Astrocyte (in vitro differentiated cells and primary cell): ENCODE measurements around the gene KDM2B. TPM values are rescaled to one million over a fixed set of nuclear protein-coding genes. Genes with fewer than 3 reads are reported as not detected.

Experiments used
- DNase-seq: peaks from one replicate; pipeline ENCODE4 v3.0.0-alpha.2; 2010; ENCODE audit warnings: low read depth
- FAIRE-seq: peaks from 2 replicates; lab custom pipeline; 2011; peaks lifted over from hg19 to GRCh38; lab: Jason Lieb, UNC
- H2AFZ ChIP-seq: 2 replicates; pipeline ENCODE4 v1.6.0; 2012; ENCODE audit warnings: low read depth, low read length, inconsistent platforms
- H3K27ac ChIP-seq: 2 replicates; pipeline ENCODE4 v1.5.1; 2011; ENCODE audit warnings: low read depth, low read length, inconsistent platforms
- H3K27me3 ChIP-seq: 2 replicates; pipeline ENCODE4 v1.6.0; 2011; ENCODE audit warnings: low read length, inconsistent platforms; ENCODE audit not compliant: insufficient read depth
- H3K36me3 ChIP-seq: 2 replicates; pipeline ENCODE4 v1.5.1; 2011; ENCODE audit warnings: low read length, inconsistent platforms; ENCODE audit not compliant: insufficient read depth
- H3K4me1 ChIP-seq: 2 replicates; pipeline ENCODE4 v1.5.1; 2011; ENCODE audit warnings: low read length, inconsistent platforms; ENCODE audit not compliant: insufficient read depth
- H3K4me2 ChIP-seq: 2 replicates; pipeline ENCODE4 v1.6.0; 2012; ENCODE audit warnings: low read length, inconsistent platforms
- H3K4me3 ChIP-seq: 2 replicates; pipeline ENCODE4 v1.5.1; 2011; ENCODE audit warnings: low read depth, mild to moderate bottlenecking, low read length, inconsistent platforms; ENCODE audit not compliant: insufficient read depth
- H3K79me2 ChIP-seq: 2 replicates; pipeline ENCODE4 v1.6.0; 2012; ENCODE audit warnings: mild to moderate bottlenecking, low read length, inconsistent platforms; ENCODE audit not compliant: insufficient read depth
- H3K9ac ChIP-seq: 2 replicates; pipeline ENCODE4 v1.6.0; 2012; ENCODE audit warnings: mild to moderate bottlenecking, low read length, inconsistent platforms
- H3K9me3 ChIP-seq: 2 replicates; pipeline ENCODE4 v1.5.1; 2012; ENCODE audit warnings: low read depth, mild to moderate bottlenecking, low read length, inconsistent platforms; ENCODE audit not compliant: insufficient read depth
- H4K20me1 ChIP-seq: 2 replicates; pipeline ENCODE4 v1.6.0; 2012; ENCODE audit warnings: low read length, inconsistent platforms; ENCODE audit not compliant: insufficient read depth
- H3K27ac Mint-ChIP-seq: one replicate; pipeline ENCODE4 v1.8.0; 2021; ENCODE audit warnings: mild to moderate bottlenecking, mixed read lengths; ENCODE audit not compliant: unreplicated experiment
- H3K27me3 Mint-ChIP-seq: one replicate; pipeline ENCODE4 v1.8.0; 2021; ENCODE audit warnings: low read depth, mixed read lengths; ENCODE audit not compliant: unreplicated experiment
- H3K36me3 Mint-ChIP-seq: one replicate; pipeline ENCODE4 v1.8.0; 2021; ENCODE audit warnings: low read depth, mixed read lengths; ENCODE audit not compliant: unreplicated experiment
- H3K4me1 Mint-ChIP-seq: one replicate; pipeline ENCODE4 v1.8.0; 2021; ENCODE audit warnings: low read depth, mixed read lengths; ENCODE audit not compliant: unreplicated experiment
- H3K4me3 Mint-ChIP-seq: one replicate; pipeline ENCODE4 v1.8.0; 2021; ENCODE audit warnings: mild to moderate bottlenecking, moderate library complexity, mixed read lengths; ENCODE audit not compliant: unreplicated experiment
- H3K9me3 Mint-ChIP-seq: one replicate; pipeline ENCODE4 v1.8.0; 2021; ENCODE audit warnings: mild to moderate bottlenecking, mixed read lengths; ENCODE audit not compliant: unreplicated experiment
- EZH2 ChIP-seq: IDR thresholded peaks from 2 replicates; pipeline ENCODE4 v1.6.1; 2012; ENCODE audit warnings: mild to moderate bottlenecking, low read length, inconsistent platforms; ENCODE audit not compliant: insufficient read depth
- total RNA-seq: library from RNA; stranded (reverse); gene quantifications from 2 replicates; pipeline ENCODE4 v1.2.1, GENCODE V29; 2021
- TF ChIP-seq, protein P1 (sequence below): IDR thresholded peaks from 2 replicates; pipeline ENCODE4 v1.5.1; 2011; ENCODE audit warnings: low read depth, mild to moderate bottlenecking, inconsistent platforms, low read length, moderate library complexity; ENCODE audit not compliant: insufficient read depth

Gene KDM2B
- total RNA-seq, 1 donor from 2014 or later = 23.4 TPM

GRCh38 chr12:121537814-121538698, 42.8 kb downstream of the KDM2B start:
- H3K9ac ChIP-seq = peak overlapping the region; percentile 57

DNA sequence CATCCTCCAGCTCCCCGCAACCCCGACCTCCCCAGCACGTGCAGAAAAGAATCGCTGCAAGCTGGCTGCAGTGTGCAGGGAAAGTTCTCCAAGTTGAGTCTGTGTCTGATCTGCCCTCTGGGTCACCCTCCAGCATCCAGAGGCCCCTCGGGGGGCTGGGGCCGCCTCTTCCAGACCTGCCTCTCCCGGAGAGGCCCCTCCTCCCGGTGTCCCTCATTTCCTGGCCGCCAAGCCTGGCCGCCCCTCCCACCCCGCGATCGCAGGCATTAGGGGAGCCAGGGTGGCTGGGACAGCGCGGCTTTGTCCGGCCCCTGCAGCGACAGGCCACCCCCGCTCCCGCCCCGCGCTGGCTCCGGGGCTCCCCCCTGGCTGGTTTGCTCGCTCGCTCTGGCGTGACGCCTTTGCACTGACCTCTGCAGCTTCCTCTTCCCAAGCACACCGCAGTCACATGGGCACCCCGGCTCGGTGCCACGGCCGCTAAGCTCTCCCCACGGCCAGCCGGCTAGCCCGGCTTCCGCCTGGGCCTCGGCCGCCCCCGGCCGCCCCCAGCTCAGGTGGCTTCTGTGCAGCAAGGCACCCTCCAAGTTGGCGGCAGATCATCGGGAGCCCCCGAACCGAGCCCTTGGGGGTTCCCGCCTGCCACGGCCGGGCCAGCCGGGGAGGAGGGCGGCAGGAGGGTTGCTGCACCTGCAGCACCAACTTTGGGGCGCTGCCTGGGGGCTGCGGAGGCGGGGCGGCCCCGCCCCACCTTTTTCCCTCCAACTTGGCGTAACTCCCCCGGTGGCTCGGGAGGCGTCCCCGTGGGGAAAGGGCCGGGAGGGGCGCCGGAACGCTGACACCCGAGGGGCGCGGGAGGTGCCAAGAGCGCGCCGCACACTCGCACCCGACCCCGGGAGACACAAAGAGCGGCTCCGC, 43.7 kb downstream of the KDM2B start:
- Histone ChIP-seq H3K27me3 (no peaks in the 10 kb centered on the region), H4K20me1 (peaks cover 22% of the 10 kb centered on the region), H3K79me2 (no peaks in the 10 kb centered on the region), H3K36me3 (no peaks in the 10 kb centered on the region), H3K9me3 (no peaks in the 10 kb centered on the region), H3K4me2 (peak overlapping the region; percentile 85), H3K4me3 (peak overlapping the region; percentile 55), H3K27ac (peak overlapping the region; percentile 8), H2AFZ (peak overlapping the region; percentile 67), H3K4me1 (peaks cover 26% of the 10 kb centered on the region), H3K9ac (peak overlapping the region; percentile 57)
- Mint-ChIP-seq H3K27me3 (peaks cover 9% of the 10 kb centered on the region), H3K4me3 (peak overlapping the region; percentile 62), H3K4me1 (peaks cover 6% of the 10 kb centered on the region), H3K27ac (no peak overlapping the region), H3K9me3 (no peaks in the 10 kb centered on the region), H3K36me3 (peaks cover 8% of the 10 kb centered on the region)
- FAIRE-seq (no peak), DNase-seq (peak; percentile 50)
- no peak for TF ChIP-seq EZH2
- TF ChIP-seq, protein P1, sequence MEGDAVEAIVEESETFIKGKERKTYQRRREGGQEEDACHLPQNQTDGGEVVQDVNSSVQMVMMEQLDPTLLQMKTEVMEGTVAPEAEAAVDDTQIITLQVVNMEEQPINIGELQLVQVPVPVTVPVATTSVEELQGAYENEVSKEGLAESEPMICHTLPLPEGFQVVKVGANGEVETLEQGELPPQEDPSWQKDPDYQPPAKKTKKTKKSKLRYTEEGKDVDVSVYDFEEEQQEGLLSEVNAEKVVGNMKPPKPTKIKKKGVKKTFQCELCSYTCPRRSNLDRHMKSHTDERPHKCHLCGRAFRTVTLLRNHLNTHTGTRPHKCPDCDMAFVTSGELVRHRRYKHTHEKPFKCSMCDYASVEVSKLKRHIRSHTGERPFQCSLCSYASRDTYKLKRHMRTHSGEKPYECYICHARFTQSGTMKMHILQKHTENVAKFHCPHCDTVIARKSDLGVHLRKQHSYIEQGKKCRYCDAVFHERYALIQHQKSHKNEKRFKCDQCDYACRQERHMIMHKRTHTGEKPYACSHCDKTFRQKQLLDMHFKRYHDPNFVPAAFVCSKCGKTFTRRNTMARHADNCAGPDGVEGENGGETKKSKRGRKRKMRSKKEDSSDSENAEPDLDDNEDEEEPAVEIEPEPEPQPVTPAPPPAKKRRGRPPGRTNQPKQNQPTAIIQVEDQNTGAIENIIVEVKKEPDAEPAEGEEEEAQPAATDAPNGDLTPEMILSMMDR = no peak

More at GRCh38 chr12:121537814-121538698, 42.8 kb downstream of the KDM2B start:
- Mint-ChIP-seq H3K27ac (peak overlapping the region; percentile 47), H3K4me3 (peak overlapping the region; percentile 79), H3K4me1 (peaks cover 6% of the 10 kb centered on the region), H3K9me3 (no peaks in the 10 kb centered on the region), H3K36me3 (peaks cover 9% of the 10 kb centered on the region), H3K27me3 (peaks cover 9% of the 10 kb centered on the region)
- peaks cover 26% of the 10 kb centered on the region for H3K4me1 ChIP-seq
- FAIRE-seq (no peak), DNase-seq (no peak)
- H3K79me2 ChIP-seq = no peaks in the 10 kb centered on the region
- peak overlapping the region; percentile 67 for H2AFZ ChIP-seq
- H3K27ac ChIP-seq = no peak overlapping the region
- H4K20me1 ChIP-seq = peaks cover 22% of the 10 kb centered on the region
- H3K4me3 ChIP-seq = peak overlapping the region; percentile 55
- peak overlapping the region; percentile 85 for H3K4me2 ChIP-seq
- H3K36me3 ChIP-seq = no peaks in the 10 kb centered on the region
- no peaks in the 10 kb centered on the region for H3K9me3 ChIP-seq
- TF ChIP-seq EZH2 = no peak
- TF ChIP-seq, protein P1 = no peak
- H3K27me3 ChIP-seq = no peaks in the 10 kb centered on the region
